ENCODE measurements around the gene DAD1.

DAD1 gene

GRCh38 chr14:22531451-22532344, 57.3 kb downstream of the DAD1 start:
- Histone ChIP-seq H3K27me3 (ENCODE audit: control insufficient read depth in 1 of 2, insufficient read depth in 2 of 2, low read length in 2 of 2) (no peaks in the 10 kb centered on the region), H3K4me3 (ENCODE audit: low read depth in 1 of 2, low read length in 2 of 2) (no peak overlapping the region), H3K36me3 (ENCODE audit: insufficient read depth, low read length) (no peaks in the 10 kb centered on the region), H3K27ac (ENCODE audit: low read depth, low read length) (no peak overlapping the region), H3K9ac (ENCODE audit: low read length) (no peak overlapping the region), H3K9me3 (ENCODE audit: low read length) (no peaks in the 10 kb centered on the region), H3K4me1 (ENCODE audit: insufficient read depth, low read length) (peaks cover 4% of the 10 kb centered on the region)

- Histone ChIP-seq H3K27ac (ENCODE audit: low read depth, low read length) (no peak overlapping the region), H3K36me3 (ENCODE audit: insufficient read depth, low read length) (no peaks in the 10 kb centered on the region), H3K4me1 (ENCODE audit: insufficient read depth, low read length) (no peaks in the 10 kb centered on the region), H3K4me3 (ENCODE audit: low read depth in 1 of 2, low read length in 2 of 2) (no peak overlapping the region), H3K9me3 (ENCODE audit: low read length) (no peaks in the 10 kb centered on the region), H3K27me3 (ENCODE audit: control insufficient read depth in 1 of 2, insufficient read depth in 2 of 2, low read length in 2 of 2) (no peaks in the 10 kb centered on the region), H3K9ac (ENCODE audit: low read length) (no peak overlapping the region)
Measured at GRCh38 chr14:22530127-22530526, 58.9 kb downstream of the DAD1 start.

- H3K4me3 ChIP-seq (ENCODE audit: low read depth in 1 of 2, low read length in 2 of 2), result no peak overlapping the region
- H3K27ac ChIP-seq (ENCODE audit: low read depth, low read length), result no peak overlapping the region
- no peaks in the 10 kb centered on the region for H3K9me3 ChIP-seq (ENCODE audit: low read length)
Measured at GRCh38 chr14:22526744-22527143, 62.3 kb downstream of the DAD1 start.

GRCh38 chr14:22526218-22526617, 62.8 kb downstream of the DAD1 start:
- Histone ChIP-seq H3K9ac (ENCODE audit: low read length) (no peak overlapping the region), H3K27ac (ENCODE audit: low read depth, low read length) (no peak overlapping the region), H3K27me3 (ENCODE audit: control insufficient read depth in 1 of 2, insufficient read depth in 2 of 2, low read length in 2 of 2) (no peaks in the 10 kb centered on the region), H3K9me3 (ENCODE audit: low read length) (no peaks in the 10 kb centered on the region), H3K36me3 (ENCODE audit: insufficient read depth, low read length) (no peaks in the 10 kb centered on the region), H3K4me3 (ENCODE audit: low read depth in 1 of 2, low read length in 2 of 2) (no peak overlapping the region), H3K4me1 (ENCODE audit: insufficient read depth, low read length) (no peaks in the 10 kb centered on the region)

More at GRCh38 chr14:22526744-22527143, 62.3 kb downstream of the DAD1 start:
- H3K36me3 ChIP-seq (ENCODE audit: insufficient read depth, low read length), result no peaks in the 10 kb centered on the region
- no peaks in the 10 kb centered on the region for H3K4me1 ChIP-seq (ENCODE audit: insufficient read depth, low read length)
- H3K27me3 ChIP-seq (ENCODE audit: control insufficient read depth in 1 of 2, insufficient read depth in 2 of 2, low read length in 2 of 2), result no peaks in the 10 kb centered on the region
- H3K9ac ChIP-seq (ENCODE audit: low read length), result no peak overlapping the region

GRCh38 chr14:22524784-22525161, 64.3 kb downstream of the DAD1 start:
- H3K27me3 ChIP-seq (ENCODE audit: control insufficient read depth in 1 of 2, insufficient read depth in 2 of 2, low read length in 2 of 2), result no peaks in the 10 kb centered on the region
- H3K9ac ChIP-seq (ENCODE audit: low read length), result no peak overlapping the region
- no peak overlapping the region for H3K27ac ChIP-seq (ENCODE audit: low read depth, low read length)
- H3K4me3 ChIP-seq (ENCODE audit: low read depth in 1 of 2, low read length in 2 of 2), result no peak overlapping the region
- H3K9me3 ChIP-seq (ENCODE audit: low read length), result no peaks in the 10 kb centered on the region
- H3K4me1 ChIP-seq (ENCODE audit: insufficient read depth, low read length), result no peaks in the 10 kb centered on the region
- no peaks in the 10 kb centered on the region for H3K36me3 ChIP-seq (ENCODE audit: insufficient read depth, low read length)

GRCh38 chr14:22524115-22524783, 64.8 kb downstream of the DAD1 start:
- no peak overlapping the region for H3K9ac ChIP-seq (ENCODE audit: low read length)
- no peak overlapping the region for H3K4me3 ChIP-seq (ENCODE audit: low read depth in 1 of 2, low read length in 2 of 2)
- no peaks in the 10 kb centered on the region for H3K4me1 ChIP-seq (ENCODE audit: insufficient read depth, low read length)
- H3K9me3 ChIP-seq (ENCODE audit: low read length), result no peaks in the 10 kb centered on the region
- no peak overlapping the region for H3K27ac ChIP-seq (ENCODE audit: low read depth, low read length)
- no peaks in the 10 kb centered on the region for H3K36me3 ChIP-seq (ENCODE audit: insufficient read depth, low read length)
- no peaks in the 10 kb centered on the region for H3K27me3 ChIP-seq (ENCODE audit: control insufficient read depth in 1 of 2, insufficient read depth in 2 of 2, low read length in 2 of 2)

- Histone ChIP-seq H3K27me3 (ENCODE audit: control insufficient read depth in 1 of 2, insufficient read depth in 2 of 2, low read length in 2 of 2) (no peaks in the 10 kb centered on the region), H3K9ac (ENCODE audit: low read length) (no peak overlapping the region), H3K4me3 (ENCODE audit: low read depth in 1 of 2, low read length in 2 of 2) (no peak overlapping the region), H3K9me3 (ENCODE audit: low read length) (no peaks in the 10 kb centered on the region), H3K27ac (ENCODE audit: low read depth, low read length) (no peak overlapping the region), H3K36me3 (ENCODE audit: insufficient read depth, low read length) (no peaks in the 10 kb centered on the region), H3K4me1 (ENCODE audit: insufficient read depth, low read length) (no peaks in the 10 kb centered on the region)
Measured at GRCh38 chr14:22523283-22523682, 65.7 kb downstream of the DAD1 start.

GRCh38 chr14:22522466-22522957, 66.5 kb downstream of the DAD1 start:
- Histone ChIP-seq H3K9ac (ENCODE audit: low read length) (no peak overlapping the region), H3K9me3 (ENCODE audit: low read length) (no peaks in the 10 kb centered on the region), H3K27me3 (ENCODE audit: control insufficient read depth in 1 of 2, insufficient read depth in 2 of 2, low read length in 2 of 2) (no peaks in the 10 kb centered on the region), H3K4me3 (ENCODE audit: low read depth in 1 of 2, low read length in 2 of 2) (no peak overlapping the region), H3K36me3 (ENCODE audit: insufficient read depth, low read length) (no peaks in the 10 kb centered on the region), H3K4me1 (ENCODE audit: insufficient read depth, low read length) (no peaks in the 10 kb centered on the region), H3K27ac (ENCODE audit: low read depth, low read length) (no peak overlapping the region)

- no peaks in the 10 kb centered on the region for H3K36me3 ChIP-seq (ENCODE audit: insufficient read depth, low read length)
- no peaks in the 10 kb centered on the region for H3K4me1 ChIP-seq (ENCODE audit: insufficient read depth, low read length)
- no peak overlapping the region for H3K9ac ChIP-seq (ENCODE audit: low read length)
- H3K27me3 ChIP-seq (ENCODE audit: control insufficient read depth in 1 of 2, insufficient read depth in 2 of 2, low read length in 2 of 2), result no peaks in the 10 kb centered on the region
- no peak overlapping the region for H3K4me3 ChIP-seq (ENCODE audit: low read depth in 1 of 2, low read length in 2 of 2)
- no peaks in the 10 kb centered on the region for H3K9me3 ChIP-seq (ENCODE audit: low read length)
- no peak overlapping the region for H3K27ac ChIP-seq (ENCODE audit: low read depth, low read length)
Measured at GRCh38 chr14:22521449-22522239, 67.4 kb downstream of the DAD1 start.

GRCh38 chr14:22520796-22521195, 68.2 kb downstream of the DAD1 start:
- Histone ChIP-seq H3K27me3 (ENCODE audit: control insufficient read depth in 1 of 2, insufficient read depth in 2 of 2, low read length in 2 of 2) (no peaks in the 10 kb centered on the region), H3K4me1 (ENCODE audit: insufficient read depth, low read length) (peaks cover 7% of the 10 kb centered on the region), H3K4me3 (ENCODE audit: low read depth in 1 of 2, low read length in 2 of 2) (no peak overlapping the region), H3K27ac (ENCODE audit: low read depth, low read length) (no peak overlapping the region), H3K36me3 (ENCODE audit: insufficient read depth, low read length) (no peaks in the 10 kb centered on the region), H3K9ac (ENCODE audit: low read length) (no peak overlapping the region), H3K9me3 (ENCODE audit: low read length) (no peaks in the 10 kb centered on the region)
